Kidney epithelial cell (primary cell): ENCODE data around the gene IGSF21. TPM values are rescaled to one million over a fixed set of nuclear protein-coding genes. Genes with fewer than 3 reads are reported as not detected.

Source experiments
- DNase-seq: peaks from one replicate; pipeline ENCODE4 v3.0.0-alpha.2; 2010; ENCODE audit warnings: low read depth
- H3K27me3 ChIP-seq: 2 replicates; pipeline ENCODE4 v1.6.0; 2011; ENCODE audit warnings: low read length; ENCODE audit not compliant: control insufficient read depth, insufficient read depth
- H3K36me3 ChIP-seq: 2 replicates; pipeline ENCODE4 v1.5.1; 2011; ENCODE audit warnings: low read length; ENCODE audit not compliant: control insufficient read depth, insufficient read depth
- H3K4me3 ChIP-seq: 2 replicates; pipeline ENCODE4 v1.5.1; 2011; ENCODE audit warnings: low read depth, mild to moderate bottlenecking, control low read depth, low read length
- total RNA-seq: library from RNA; depleted of rRNA; stranded (reverse); fragments of >200 nt; gene quantifications from 2 replicates; pipeline ENCODE4 v1.2.3, GENCODE V29; 2015
- TF ChIP-seq, protein P1 (sequence below): IDR thresholded peaks from 2 replicates; pipeline ENCODE4 v1.5.1; 2011; ENCODE audit warnings: mild to moderate bottlenecking, moderate library complexity, low read length, control low read depth, inconsistent platforms; ENCODE audit not compliant: insufficient read depth, poor library complexity, severe bottlenecking

Gene IGSF21
- total RNA-seq, 1 donor from 2014 or later = not detected

DNA sequence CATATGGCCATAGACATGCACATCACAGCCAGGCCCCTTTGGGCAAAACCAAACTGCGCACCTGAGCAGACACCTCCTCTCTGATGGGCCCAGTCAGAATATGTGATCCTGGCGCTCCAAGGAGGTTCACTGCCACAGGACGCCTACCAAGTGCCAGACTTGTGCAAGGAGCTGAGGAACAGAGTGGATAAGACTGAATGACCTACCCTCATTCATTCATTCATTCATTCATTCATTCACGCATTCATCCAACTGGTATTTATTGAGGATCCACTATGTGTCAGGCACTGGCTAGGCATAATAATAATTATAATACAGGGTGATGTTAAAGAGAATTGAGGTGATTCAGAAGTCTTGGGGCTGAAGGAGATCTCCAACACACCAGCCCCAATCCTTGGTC, 2.4 kb upstream of the IGSF21 start:
- TF ChIP-seq, protein P1, sequence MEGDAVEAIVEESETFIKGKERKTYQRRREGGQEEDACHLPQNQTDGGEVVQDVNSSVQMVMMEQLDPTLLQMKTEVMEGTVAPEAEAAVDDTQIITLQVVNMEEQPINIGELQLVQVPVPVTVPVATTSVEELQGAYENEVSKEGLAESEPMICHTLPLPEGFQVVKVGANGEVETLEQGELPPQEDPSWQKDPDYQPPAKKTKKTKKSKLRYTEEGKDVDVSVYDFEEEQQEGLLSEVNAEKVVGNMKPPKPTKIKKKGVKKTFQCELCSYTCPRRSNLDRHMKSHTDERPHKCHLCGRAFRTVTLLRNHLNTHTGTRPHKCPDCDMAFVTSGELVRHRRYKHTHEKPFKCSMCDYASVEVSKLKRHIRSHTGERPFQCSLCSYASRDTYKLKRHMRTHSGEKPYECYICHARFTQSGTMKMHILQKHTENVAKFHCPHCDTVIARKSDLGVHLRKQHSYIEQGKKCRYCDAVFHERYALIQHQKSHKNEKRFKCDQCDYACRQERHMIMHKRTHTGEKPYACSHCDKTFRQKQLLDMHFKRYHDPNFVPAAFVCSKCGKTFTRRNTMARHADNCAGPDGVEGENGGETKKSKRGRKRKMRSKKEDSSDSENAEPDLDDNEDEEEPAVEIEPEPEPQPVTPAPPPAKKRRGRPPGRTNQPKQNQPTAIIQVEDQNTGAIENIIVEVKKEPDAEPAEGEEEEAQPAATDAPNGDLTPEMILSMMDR = no peak
- H3K4me3 ChIP-seq = no peak overlapping the region
- DNase-seq = no peak
- H3K27me3 ChIP-seq = peaks cover 48% of the 10 kb centered on the region
- H3K36me3 ChIP-seq = no peaks in the 10 kb centered on the region

DNA sequence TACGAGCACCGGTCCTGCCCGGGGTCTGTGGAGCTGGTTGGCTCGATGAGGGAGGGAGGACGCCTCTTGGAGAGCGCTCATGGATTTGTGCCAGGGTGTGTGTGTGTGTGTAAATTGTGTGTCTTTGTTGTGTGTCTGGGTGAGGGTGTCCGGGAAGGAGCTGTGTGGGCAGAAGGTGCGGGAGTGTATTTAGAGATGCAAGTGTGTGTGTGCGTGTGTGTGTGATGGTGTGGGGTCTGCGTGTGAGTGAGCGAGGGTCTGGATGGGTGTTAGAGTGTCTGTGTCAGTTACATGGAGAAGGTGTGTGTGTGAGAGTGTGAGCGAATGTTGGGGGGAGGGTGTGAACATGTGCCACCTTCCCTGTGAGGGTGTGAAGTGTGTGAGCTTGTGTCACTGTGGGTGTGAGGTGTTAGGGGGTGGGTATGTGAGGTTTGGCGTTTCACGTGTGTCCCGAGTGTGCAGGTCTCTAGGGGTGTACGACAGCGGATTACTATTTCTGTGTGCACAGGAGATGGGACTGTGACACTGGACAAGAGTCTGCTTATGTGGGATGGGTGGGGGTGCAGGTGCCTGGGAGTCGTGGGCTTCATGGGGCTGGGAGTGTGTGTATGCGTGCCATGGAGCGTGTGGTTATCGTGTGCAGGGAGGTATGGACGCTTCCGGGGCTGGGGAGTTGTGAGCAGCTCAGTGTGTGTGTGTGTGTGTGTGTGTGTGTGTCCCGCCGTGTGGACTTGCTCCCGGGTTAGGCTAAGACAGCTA, 880 bp downstream of the IGSF21 start:
- Histone ChIP-seq H3K4me3 (no peak overlapping the region), H3K27me3 (peaks cover 78% of the 10 kb centered on the region)
- DNase-seq = no peak

DNA sequence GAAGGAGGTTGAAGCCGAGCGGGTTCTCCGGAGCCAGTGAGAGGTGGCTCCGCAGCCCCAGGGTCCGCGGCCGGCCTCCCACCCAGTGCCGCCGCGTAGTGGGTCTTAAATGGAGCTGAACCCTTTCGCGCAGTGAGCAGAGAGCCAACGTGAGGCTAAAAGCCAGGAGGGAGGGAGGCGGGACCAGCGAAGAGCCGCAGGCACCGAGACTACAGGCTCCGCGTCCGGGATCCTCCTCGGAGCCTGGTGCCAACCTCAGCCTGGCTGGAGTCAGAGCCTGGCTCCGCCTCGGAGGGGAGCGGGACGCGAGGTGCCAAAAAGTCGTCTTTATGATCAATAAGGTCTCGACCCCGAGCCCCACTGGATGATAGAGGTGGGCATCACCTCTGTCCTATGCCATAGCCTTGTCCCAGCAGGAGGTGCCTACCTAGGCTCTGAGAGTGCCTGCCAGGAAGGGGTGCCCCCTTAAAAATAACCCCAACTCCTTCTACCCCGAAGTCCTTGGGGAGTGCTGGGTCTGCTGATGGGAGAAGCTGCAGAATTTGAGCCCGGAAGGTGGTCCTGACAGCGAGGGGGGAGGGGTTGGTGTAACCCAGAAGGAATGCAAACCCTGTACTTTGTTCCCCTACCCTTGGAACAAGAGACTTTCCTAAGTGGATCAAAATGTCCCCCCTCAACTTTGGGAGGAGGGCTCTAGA, 1.6 kb downstream of the IGSF21 start:
- peaks cover 78% of the 10 kb centered on the region for H3K27me3 ChIP-seq
- H3K4me3 ChIP-seq = no peak overlapping the region
- DNase-seq = no peak
- TF ChIP-seq, protein P1 = no peak
- H3K36me3 ChIP-seq = no peaks in the 10 kb centered on the region

More for the DNA sequence above, 880 bp downstream of the IGSF21 start:
- TF ChIP-seq, protein P1 = no peak
- H3K36me3 ChIP-seq = no peaks in the 10 kb centered on the region

DNA sequence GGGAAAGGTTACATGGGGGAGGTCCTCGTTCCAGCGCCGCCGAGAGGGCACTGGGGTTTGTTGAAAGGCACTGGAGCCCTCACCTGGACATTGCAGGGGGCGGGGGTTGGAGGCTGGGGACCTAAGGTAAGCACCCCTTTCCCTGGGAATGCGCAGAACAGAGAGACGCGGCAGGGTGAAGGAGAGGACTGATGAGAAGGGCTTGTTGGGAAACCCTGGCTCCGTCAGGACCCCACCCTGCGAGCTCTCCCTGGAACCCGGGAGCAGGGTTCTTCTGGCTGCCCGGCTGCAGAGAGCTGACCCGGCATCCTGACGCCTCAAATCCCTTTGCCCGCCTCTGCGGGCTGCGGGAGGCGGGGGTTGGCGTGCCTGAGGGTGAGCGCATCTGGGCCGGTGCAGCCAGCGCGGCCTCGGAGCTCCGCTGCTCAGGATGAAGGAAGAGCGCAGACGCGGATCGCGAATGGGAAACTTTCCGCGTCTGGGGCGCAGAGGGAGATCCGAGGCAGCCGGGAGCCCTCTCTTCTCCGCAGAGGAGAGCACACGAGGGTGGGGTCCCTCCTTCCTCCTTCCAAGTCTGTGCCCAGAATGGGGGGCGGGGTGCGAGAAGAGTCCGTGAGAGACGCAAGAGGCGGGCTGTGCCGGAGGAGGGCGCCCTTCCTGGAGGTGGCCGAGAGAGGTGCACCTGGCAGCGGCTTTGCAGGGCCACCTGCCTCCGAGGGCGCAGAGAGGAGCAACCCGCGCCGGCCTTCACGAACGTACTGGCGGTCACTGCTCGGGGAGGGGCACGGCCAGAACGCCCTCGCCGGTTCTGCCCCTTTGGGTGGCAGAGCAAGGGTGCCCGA, 2.4 kb downstream of the IGSF21 start:
- Histone ChIP-seq H3K36me3 (no peaks in the 10 kb centered on the region), H3K4me3 (no peak overlapping the region), H3K27me3 (peaks cover 75% of the 10 kb centered on the region)
- DNase-seq = no peak
- TF ChIP-seq, protein P1 = peak; percentile 31

DNA sequence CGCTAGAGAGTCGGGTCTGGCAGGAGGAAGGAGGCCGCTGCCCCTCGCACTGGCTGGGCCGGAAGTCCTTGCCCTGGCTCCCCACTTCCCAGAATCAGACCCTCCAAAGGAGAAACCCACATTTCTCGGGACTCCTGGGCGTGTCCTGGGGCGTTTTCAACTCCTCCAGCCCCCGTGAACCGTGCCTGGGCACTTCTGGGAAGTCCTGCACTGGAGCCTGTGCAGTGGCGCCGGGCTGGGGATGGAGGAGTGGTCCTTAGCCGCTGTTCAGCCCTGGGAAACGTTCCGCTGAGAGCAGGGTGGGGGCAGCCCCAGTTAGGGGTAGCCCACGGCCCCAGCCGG, 3.0 kb downstream of the IGSF21 start:
- Histone ChIP-seq H3K36me3 (no peaks in the 10 kb centered on the region), H3K27me3 (peaks cover 73% of the 10 kb centered on the region), H3K4me3 (no peak overlapping the region)
- TF ChIP-seq, protein P1 = no peak
- no peak for DNase-seq
